Body of pancreas (tissue), 4 donors: ENCODE results near the gene GRM4.

Source experiments
- CTCF ChIP-seq, 7 experiments: fragments of 450-650 bp in 4 of 7; fragments of 200-600 bp in 3 of 7; sonication (generic) in 3 of 7; IDR thresholded peaks; one replicate each; pipeline ENCODE4 v1.5.1; 2016 to 2019; ENCODE audit warnings: antibody characterized with exemption in 7 of 7
- POLR2A ChIP-seq, 3 donors: fragments of 450-650 bp; IDR thresholded peaks; one replicate each; pipeline ENCODE4 v1.6.1; 2016; ENCODE audit warnings: antibody characterized with exemption in 3 of 3, mild to moderate bottlenecking in 2 of 3

GRCh38 chr6:34084591-34085290, 61.1 kb downstream of the GRM4 start:
- TF ChIP-seq POLR2A (IDR thresholded peaks at IDR 0.05), result no peak
- TF ChIP-seq CTCF (IDR thresholded peaks at IDR 0.05), result no peak
